HG02884 (cell line): ENCODE results near the gene ZNF213.

ENCODE experiments used
- ATAC-seq: cut with Tn5 transposase; IDR thresholded peaks from one replicate; pipeline ENCODE4 v1.9.1; 2021; ENCODE audit warnings: mild to moderate bottlenecking, moderate library complexity; ENCODE audit not compliant: unreplicated experiment

Gene ZNF213

GRCh38 chr16:3190949-3191353, 56.1 kb downstream of the ZNF213 start:
- ATAC-seq, result no peak
